Measurements from ENCODE around the gene GSK3B.

Gene GSK3B

DNA sequence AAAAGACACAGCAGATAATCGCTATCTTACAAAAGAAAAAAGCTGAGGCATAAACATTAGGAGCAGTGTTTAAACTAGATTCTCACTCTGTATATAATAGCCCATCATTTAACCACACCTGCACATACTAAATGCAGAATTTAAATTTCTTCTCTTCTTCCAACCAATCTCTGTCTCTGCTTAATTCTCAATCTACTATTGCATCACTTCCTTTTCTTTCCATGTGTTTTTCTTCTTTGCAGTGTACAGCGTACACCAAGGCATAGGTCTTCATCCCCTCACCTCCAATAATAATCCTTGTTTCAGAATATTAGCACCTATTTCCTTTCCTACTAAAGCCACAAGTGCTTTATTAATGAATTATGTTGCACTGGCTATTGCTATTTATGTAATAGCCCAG, 221.5 kb downstream of the GSK3B start:
- no peak overlapping the region for H3K27ac Mint-ChIP-seq

DNA sequence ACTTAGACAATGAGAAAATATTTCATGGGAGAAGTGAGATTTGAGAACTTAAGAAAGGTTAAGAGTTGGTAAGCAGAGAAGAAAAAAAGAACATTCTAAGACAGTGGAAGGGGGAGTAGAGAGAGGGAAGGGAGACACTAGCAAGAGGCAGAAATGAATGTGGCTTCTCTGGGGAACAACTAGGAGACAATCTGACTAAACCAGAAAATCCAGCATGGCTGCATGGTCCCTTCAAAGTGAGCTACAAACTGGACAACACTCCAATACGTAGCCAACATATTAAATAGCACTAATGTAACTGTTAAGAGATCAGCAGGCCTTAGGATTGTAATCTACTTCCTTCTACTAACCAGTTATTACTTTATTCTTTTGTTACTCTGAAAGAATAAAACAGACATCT, 222.7 kb downstream of the GSK3B start:
- peak overlapping the region; percentile 6 for H3K27ac Mint-ChIP-seq

More for the DNA sequence above, 221.5 kb downstream of the GSK3B start:
- no peak overlapping the region for H3K4me3 Mint-ChIP-seq
- H3K36me3 Mint-ChIP-seq (ENCODE audit: low read depth) = peaks cover 20% of the 10 kb centered on the region
- no peak for DNase-seq
- H3K9me3 Mint-ChIP-seq = no peaks in the 10 kb centered on the region
- TF ChIP-seq, protein P1, sequence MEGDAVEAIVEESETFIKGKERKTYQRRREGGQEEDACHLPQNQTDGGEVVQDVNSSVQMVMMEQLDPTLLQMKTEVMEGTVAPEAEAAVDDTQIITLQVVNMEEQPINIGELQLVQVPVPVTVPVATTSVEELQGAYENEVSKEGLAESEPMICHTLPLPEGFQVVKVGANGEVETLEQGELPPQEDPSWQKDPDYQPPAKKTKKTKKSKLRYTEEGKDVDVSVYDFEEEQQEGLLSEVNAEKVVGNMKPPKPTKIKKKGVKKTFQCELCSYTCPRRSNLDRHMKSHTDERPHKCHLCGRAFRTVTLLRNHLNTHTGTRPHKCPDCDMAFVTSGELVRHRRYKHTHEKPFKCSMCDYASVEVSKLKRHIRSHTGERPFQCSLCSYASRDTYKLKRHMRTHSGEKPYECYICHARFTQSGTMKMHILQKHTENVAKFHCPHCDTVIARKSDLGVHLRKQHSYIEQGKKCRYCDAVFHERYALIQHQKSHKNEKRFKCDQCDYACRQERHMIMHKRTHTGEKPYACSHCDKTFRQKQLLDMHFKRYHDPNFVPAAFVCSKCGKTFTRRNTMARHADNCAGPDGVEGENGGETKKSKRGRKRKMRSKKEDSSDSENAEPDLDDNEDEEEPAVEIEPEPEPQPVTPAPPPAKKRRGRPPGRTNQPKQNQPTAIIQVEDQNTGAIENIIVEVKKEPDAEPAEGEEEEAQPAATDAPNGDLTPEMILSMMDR (IDR thresholded peaks at IDR 0.05) = no peak
- no peaks in the 10 kb centered on the region for H3K4me1 Mint-ChIP-seq
- no peaks in the 10 kb centered on the region for H3K27me3 Mint-ChIP-seq (ENCODE audit: low read depth, poor library complexity)

GRCh38 chr3:119870512-119870911, 223.7 kb downstream of the GSK3B start:
- H3K27ac Mint-ChIP-seq = no peak overlapping the region
- H3K9me3 Mint-ChIP-seq = no peaks in the 10 kb centered on the region

More for the DNA sequence above, 222.7 kb downstream of the GSK3B start:
- no peak for DNase-seq
- no peaks in the 10 kb centered on the region for H3K27me3 Mint-ChIP-seq (ENCODE audit: low read depth, poor library complexity)
- no peaks in the 10 kb centered on the region for H3K9me3 Mint-ChIP-seq
- TF ChIP-seq, protein P1 (IDR thresholded peaks at IDR 0.05) = no peak
- H3K4me1 Mint-ChIP-seq = no peaks in the 10 kb centered on the region
- no peak overlapping the region for H3K4me3 Mint-ChIP-seq
- H3K36me3 Mint-ChIP-seq (ENCODE audit: low read depth) = peaks cover 22% of the 10 kb centered on the region

GRCh38 chr3:119864476-119864875, 229.8 kb downstream of the GSK3B start:
- peaks cover 68% of the 10 kb centered on the region for H3K36me3 Mint-ChIP-seq (ENCODE audit: low read depth)

More at GRCh38 chr3:119870512-119870911, 223.7 kb downstream of the GSK3B start:
- Mint-ChIP-seq H3K36me3 (ENCODE audit: low read depth) (peaks cover 25% of the 10 kb centered on the region), H3K27me3 (ENCODE audit: low read depth, poor library complexity) (no peaks in the 10 kb centered on the region), H3K4me3 (no peak overlapping the region), H3K4me1 (no peaks in the 10 kb centered on the region)
- DNase-seq = no peak
- TF ChIP-seq, protein P1 (IDR thresholded peaks at IDR 0.05) = no peak

GRCh38 chr3:119862616-119863015, 231.6 kb downstream of the GSK3B start:
- no peaks in the 10 kb centered on the region for H3K4me1 Mint-ChIP-seq
- DNase-seq = no peak
- no peaks in the 10 kb centered on the region for H3K27me3 Mint-ChIP-seq (ENCODE audit: low read depth, poor library complexity)
- H3K36me3 Mint-ChIP-seq (ENCODE audit: low read depth) = peaks cover 83% of the 10 kb centered on the region
- H3K27ac Mint-ChIP-seq = no peak overlapping the region
- H3K4me3 Mint-ChIP-seq = no peak overlapping the region
- TF ChIP-seq, protein P1 (IDR thresholded peaks at IDR 0.05) = no peak
- H3K9me3 Mint-ChIP-seq = peaks cover 26% of the 10 kb centered on the region

More at GRCh38 chr3:119864476-119864875, 229.8 kb downstream of the GSK3B start:
- TF ChIP-seq, protein P1 (IDR thresholded peaks at IDR 0.05) = no peak
- no peak for DNase-seq
- Mint-ChIP-seq H3K4me1 (no peaks in the 10 kb centered on the region), H3K4me3 (no peak overlapping the region), H3K27me3 (ENCODE audit: low read depth, poor library complexity) (no peaks in the 10 kb centered on the region), H3K9me3 (peaks cover 11% of the 10 kb centered on the region), H3K27ac (peak overlapping the region; percentile 53)

DNA sequence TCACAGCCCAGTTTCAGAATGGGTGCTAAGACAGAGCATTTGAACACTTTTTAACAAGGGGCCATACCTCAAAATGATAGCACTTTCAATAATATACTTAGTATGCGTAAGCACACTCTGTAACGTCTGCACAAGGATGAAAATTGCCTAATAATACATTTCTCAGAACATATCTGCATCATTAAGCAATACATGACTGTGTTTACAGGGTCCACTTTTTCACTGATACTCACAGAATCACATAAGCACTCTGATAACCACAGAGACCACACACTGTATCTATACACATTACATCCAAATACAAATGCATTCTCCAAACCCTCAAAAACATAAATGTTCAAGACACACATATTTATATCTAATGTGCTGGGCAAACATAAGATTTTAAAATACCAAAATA, 232.6 kb downstream of the GSK3B start:
- Mint-ChIP-seq H3K27me3 (ENCODE audit: low read depth, poor library complexity) (no peaks in the 10 kb centered on the region), H3K9me3 (peaks cover 35% of the 10 kb centered on the region), H3K4me3 (no peak overlapping the region), H3K27ac (no peak overlapping the region), H3K36me3 (ENCODE audit: low read depth) (peaks cover 87% of the 10 kb centered on the region), H3K4me1 (no peaks in the 10 kb centered on the region)
- DNase-seq = no peak
- TF ChIP-seq, protein P1 (IDR thresholded peaks at IDR 0.05) = no peak
